HG02852 (cell line): ENCODE measurements around the gene SCD.

Experiments used
- ATAC-seq: cut with Tn5 transposase; IDR thresholded peaks from one replicate; pipeline ENCODE4 v1.9.1; 2021; ENCODE audit warnings: mild to moderate bottlenecking, moderate library complexity; ENCODE audit not compliant: unreplicated experiment

Gene SCD

GRCh38 chr10:100391163-100392002 is 44.4 kb downstream of the SCD start:
- no peak for ATAC-seq

GRCh38 chr10:100392686-100393003 is 45.6 kb downstream of the SCD start:
- ATAC-seq, result no peak

- ATAC-seq, result no peak
Measured at GRCh38 chr10:100395626-100396025, 48.6 kb downstream of the SCD start.

GRCh38 chr10:100396605-100397004 is 49.6 kb downstream of the SCD start:
- no peak for ATAC-seq

- ATAC-seq, result no peak
Measured at GRCh38 chr10:100401631-100402328, 54.7 kb downstream of the SCD start.

GRCh38 chr10:100403734-100404133 is 56.7 kb downstream of the SCD start:
- ATAC-seq, result no peak

GRCh38 chr10:100413173-100413572 is 66.1 kb downstream of the SCD start:
- ATAC-seq, result no peak
